H9 (cell line): ENCODE measurements around the gene CTXND2. TPM values are rescaled to one million over a fixed set of nuclear protein-coding genes. Genes with fewer than 3 reads are reported as not detected.

Experiments used
- DNase-seq: peaks from one replicate; pipeline ENCODE4 v3.0.0-alpha.2; 2017
- H2AFZ ChIP-seq: one replicate; pipeline ENCODE4 v1.6.1; 2013; ENCODE audit warnings: mild to moderate bottlenecking, low read length, control low read depth, moderate library complexity
- H2AK5ac ChIP-seq: 2 replicates; pipeline ENCODE4 v1.6.1; 2013; ENCODE audit warnings: low read length, control low read depth, mixed read lengths; ENCODE audit not compliant: insufficient read length
- H2BK120ac ChIP-seq: one replicate; pipeline ENCODE4 v1.6.1; 2013; ENCODE audit warnings: low read depth, mild to moderate bottlenecking, low read length, control low read depth, inconsistent platforms; ENCODE audit not compliant: poor library complexity, severe bottlenecking
- H2BK12ac ChIP-seq: 2 replicates; pipeline ENCODE4 v1.6.1; 2013; ENCODE audit warnings: low read length, control low read depth, mixed read lengths, low read depth; ENCODE audit not compliant: insufficient read length
- H2BK15ac ChIP-seq: 2 replicates; pipeline ENCODE4 v1.6.1; 2013; ENCODE audit warnings: low read depth, low read length, control low read depth
- H2BK20ac ChIP-seq: one replicate; pipeline ENCODE4 v1.6.1; 2013; ENCODE audit warnings: low read depth, mild to moderate bottlenecking, low read length, control low read depth, inconsistent platforms; ENCODE audit not compliant: poor library complexity, severe bottlenecking
- H2BK5ac ChIP-seq: 2 replicates; pipeline ENCODE4 v1.6.1; 2013; ENCODE audit warnings: low read length, control low read depth, mixed read lengths; ENCODE audit not compliant: insufficient read length
- H3K14ac ChIP-seq: 2 replicates; pipeline ENCODE4 v1.6.1; 2013; ENCODE audit warnings: low read length, control low read depth; ENCODE audit not compliant: insufficient read depth
- H3K18ac ChIP-seq: 2 replicates; pipeline ENCODE4 v1.6.1; 2013; ENCODE audit warnings: low read depth, mild to moderate bottlenecking, mixed read lengths, low read length, control low read depth; ENCODE audit not compliant: insufficient read length
- H3K23ac ChIP-seq: 2 replicates; pipeline ENCODE4 v1.6.1; 2013; ENCODE audit warnings: low read length, control low read depth, mixed read lengths, low read depth; ENCODE audit not compliant: insufficient read length
- H3K23me2 ChIP-seq: 2 replicates; pipeline ENCODE4 v1.6.1; 2013; ENCODE audit warnings: low read depth, mild to moderate bottlenecking, mixed read lengths, low read length, control low read depth; ENCODE audit not compliant: insufficient read length, poor library complexity, severe bottlenecking
- H3K27ac ChIP-seq: 2 replicates; pipeline ENCODE4 v1.5.1; 2013; ENCODE audit warnings: low read length, control low read depth, mixed read lengths, low read depth; ENCODE audit not compliant: insufficient read length
- H3K27me3 ChIP-seq: 2 replicates; pipeline ENCODE4 v1.6.1; 2013; ENCODE audit warnings: low read length, control low read depth, inconsistent platforms; ENCODE audit not compliant: insufficient read depth
- H3K4ac ChIP-seq: 2 replicates; pipeline ENCODE4 v1.6.1; 2013; ENCODE audit warnings: low read depth, mild to moderate bottlenecking, control low read depth, inconsistent platforms, low read length, moderate library complexity
- H3K4me1 ChIP-seq: 2 replicates; pipeline ENCODE4 v1.6.1; 2013; ENCODE audit warnings: low read length, control low read depth, inconsistent platforms; ENCODE audit not compliant: insufficient read depth
- H3K4me2 ChIP-seq: 2 replicates; pipeline ENCODE4 v1.6.1; 2013; ENCODE audit warnings: low read length, control low read depth, mixed read lengths; ENCODE audit not compliant: insufficient read length, insufficient read depth
- H3K56ac ChIP-seq: 2 replicates; pipeline ENCODE4 v1.6.1; 2013; ENCODE audit warnings: low read depth, mild to moderate bottlenecking, mixed read lengths, low read length, control low read depth; ENCODE audit not compliant: insufficient read length
- H3K79me1 ChIP-seq: 2 replicates; pipeline ENCODE4 v1.6.1; 2013; ENCODE audit warnings: low read depth, mild to moderate bottlenecking, moderate library complexity, low read length, control low read depth, inconsistent platforms; ENCODE audit not compliant: insufficient read depth, poor library complexity, severe bottlenecking
- H3K79me2 ChIP-seq: 2 replicates; pipeline ENCODE4 v1.6.1; 2013; ENCODE audit warnings: low read length, control low read depth, inconsistent platforms; ENCODE audit not compliant: insufficient read depth
- H3K9ac ChIP-seq: 2 replicates; pipeline ENCODE4 v1.6.1; 2013; ENCODE audit warnings: low read length, control low read depth, mixed read lengths; ENCODE audit not compliant: insufficient read length; ENCODE audit errors: extremely low read depth
- H3K9me3 ChIP-seq: one replicate; pipeline ENCODE4 v1.6.1; 2013; ENCODE audit warnings: low read depth, low read length, inconsistent platforms; ENCODE audit not compliant: control insufficient read depth
- H3T11ph ChIP-seq: one replicate; pipeline ENCODE4 v1.6.1; 2013; ENCODE audit warnings: mild to moderate bottlenecking, low read length, control low read depth, inconsistent platforms
- H4K20me1 ChIP-seq: one replicate; pipeline ENCODE4 v1.6.1; 2013; ENCODE audit not compliant: control insufficient read depth, insufficient read length, insufficient read depth
- H4K5ac ChIP-seq: 2 replicates; pipeline ENCODE4 v1.6.1; 2013; ENCODE audit warnings: low read depth, mild to moderate bottlenecking, mixed read lengths, low read length, control low read depth; ENCODE audit not compliant: insufficient read length
- H4K8ac ChIP-seq: replicated peaks from 2 replicates; pipeline ENCODE4 v1.6.1; 2013; ENCODE audit warnings: low read length, control low read depth, mixed read lengths, low read depth; ENCODE audit not compliant: insufficient read length
- H4K91ac ChIP-seq: 2 replicates; pipeline ENCODE4 v1.6.1; 2013; ENCODE audit warnings: low read depth, mild to moderate bottlenecking, moderate library complexity, mixed read lengths, low read length, control low read depth; ENCODE audit not compliant: insufficient read length
- H3K27ac Mint-ChIP-seq, 3 experiments: 2 replicates in 2 of 3; 3 replicates in 1 of 3; pipeline ENCODE4 v1.8.0; 2020 to 2021; ENCODE audit warnings: mixed read lengths in 3 of 3, mild to moderate bottlenecking in 1 of 3, moderate library complexity in 1 of 3
- H3K27me3 Mint-ChIP-seq: 2 replicates; pipeline ENCODE4 v1.8.0; 2021; ENCODE audit warnings: low read depth, mild to moderate bottlenecking, moderate library complexity, mixed read lengths
- H3K36me3 Mint-ChIP-seq, 3 experiments: 2 replicates in 2 of 3; 3 replicates in 1 of 3; pipeline ENCODE4 v1.8.0; 2020 to 2021; ENCODE audit warnings: low read depth in 3 of 3, mixed read lengths in 3 of 3; ENCODE audit not compliant: insufficient read depth in 1 of 3
- H3K4me1 Mint-ChIP-seq, 2 experiments: 2 replicates each; pipeline ENCODE4 v1.8.0; 2020; ENCODE audit warnings: mixed read lengths in 2 of 2
- H3K4me3 Mint-ChIP-seq, 2 experiments: 2 replicates in 1 of 2; 3 replicates in 1 of 2; pipeline ENCODE4 v1.8.0; 2020 to 2021; ENCODE audit warnings: mild to moderate bottlenecking in 2 of 2, mixed read lengths in 2 of 2, moderate library complexity in 1 of 2
- H3K9me3 Mint-ChIP-seq, 2 experiments: 2 replicates in 1 of 2; 3 replicates in 1 of 2; pipeline ENCODE4 v1.8.0; 2020; ENCODE audit warnings: mild to moderate bottlenecking in 2 of 2, mixed read lengths in 2 of 2, moderate library complexity in 1 of 2
- CTCF ChIP-seq: fragments of 200-600 bp; sonication (generic); conservative IDR thresholded peaks from 3 replicates; pipeline ENCODE4 v1.8.0; 2021; ENCODE audit warnings: antibody characterized with exemption, mild to moderate bottlenecking
- whole genome bisulfite sequencing: extraction: QIAGEN DNeasy Blood & Tissue Kit; methylation state at CpG from one replicate; pipeline ENCODE4 v1.1.7; 2013; ENCODE audit warnings: missing lambda C conversion rate, low lambda C conversion rate, mixed read lengths; ENCODE audit not compliant: insufficient read length; ENCODE audit errors: extremely low coverage; 5-methylcytosine and 5-hydroxymethylcytosine counted together
- total RNA-seq: library from RNA; stranded (reverse); gene quantifications from 2 replicates; pipeline ENCODE4 v1.2.1, GENCODE V29; 2021

The CTXND2 gene
- total RNA-seq, 1 experiment from 2014 or later: not detected

DNA sequence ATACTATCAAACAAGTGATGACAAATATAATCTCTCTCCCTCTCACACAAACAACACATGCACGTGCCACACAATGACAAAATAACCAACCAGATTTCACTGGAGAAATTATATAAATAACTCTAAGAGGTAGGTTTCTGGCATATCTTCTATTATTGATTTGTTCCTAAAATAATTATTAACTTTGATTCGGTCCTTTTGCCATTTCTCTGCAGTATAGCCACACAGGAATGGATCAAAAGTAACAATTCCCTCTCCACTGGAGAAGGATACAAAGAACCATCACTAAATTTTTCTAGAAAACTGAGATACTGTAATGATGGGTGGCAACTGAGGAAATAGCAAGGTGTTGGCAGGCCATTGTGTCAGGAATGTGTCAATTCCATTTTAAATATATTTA lies 44.0 kb upstream of the CTXND2 start:
- Mint-ChIP-seq H3K4me3 (no peak overlapping the region), H3K9me3 (no peaks in the 10 kb centered on the region), H3K27me3 (no peaks in the 10 kb centered on the region), H3K27ac (no peak overlapping the region), H3K4me1 (no peaks in the 10 kb centered on the region), H3K36me3 (peaks cover 0 to 19% (median 5%) of the 10 kb centered on the region in 3 experiments; a peak in 5 of 7 replicates)
- Histone ChIP-seq H4K8ac (no peak overlapping the region), H2BK12ac (no peak overlapping the region), H3K4ac (no peak overlapping the region), H3K79me1 (no peaks in the 10 kb centered on the region), H3K56ac (no peak overlapping the region), H3K4me2 (no peak overlapping the region), H2BK20ac (no peak overlapping the region), H3K79me2 (no peaks in the 10 kb centered on the region), H2BK5ac (no peak overlapping the region), H3K9ac (no peak overlapping the region), H3K4me1 (no peaks in the 10 kb centered on the region), H3K23ac (no peak overlapping the region), H3K9me3 (no peaks in the 10 kb centered on the region), H3K18ac (no peak overlapping the region), H2BK120ac (no peak overlapping the region), H3K23me2 (no peaks in the 10 kb centered on the region), H4K5ac (no peak overlapping the region), H2AFZ (no peak overlapping the region), H4K91ac (no peak overlapping the region), H3T11ph (no peak overlapping the region), H2AK5ac (no peak overlapping the region), H3K14ac (no peak overlapping the region), H3K27ac (no peak overlapping the region), H4K20me1 (no peaks in the 10 kb centered on the region), H2BK15ac (no peak overlapping the region), H3K27me3 (no peaks in the 10 kb centered on the region)
- no peak for DNase-seq
- no peak for TF ChIP-seq CTCF
- no CpG with 5 or more reads among the region's 2 CpGs for WGBS
